GM23338 (cell line): ENCODE data around the gene TECTB. TPM values are rescaled to one million over a fixed set of nuclear protein-coding genes. Genes with fewer than 3 reads are reported as not detected.

Source experiments
- ATAC-seq: fragments of 200-7000 bp; cut with Tn5 transposase; 3 replicates; pipeline ENCODE4 v1.9.1; 2020
- DNase-seq: peaks from one replicate; pipeline ENCODE4 v3.0.0-alpha.2; 2015; ENCODE audit warnings: low spot score
- H2AFZ ChIP-seq: fragments of 200-600 bp; sonication (generic); 2 replicates; pipeline ENCODE4 v1.8.0; 2016; ENCODE audit warnings: antibody characterized with exemption, mild to moderate bottlenecking, moderate library complexity
- H3F3A ChIP-seq: fragments of 200-600 bp; sonication (generic); replicated peaks from 2 replicates; pipeline ENCODE4 v1.8.0; 2017; ENCODE audit warnings: antibody characterized with exemption, mixed run types, low read depth
- H3K27ac ChIP-seq: fragments of 200-600 bp; sonication (generic); 2 replicates; pipeline ENCODE4 v1.6.1; 2016; ENCODE audit warnings: low read depth
- H3K27me3 ChIP-seq: fragments of 200-600 bp; sonication (generic); 2 replicates; pipeline ENCODE4 v1.8.0; 2016; ENCODE audit warnings: mild to moderate bottlenecking, mixed run types, moderate library complexity; ENCODE audit not compliant: insufficient read depth
- H3K36me3 ChIP-seq: fragments of 200-600 bp; sonication (generic); 2 replicates; pipeline ENCODE4 v1.8.0; 2016; ENCODE audit warnings: mild to moderate bottlenecking; ENCODE audit not compliant: insufficient read depth
- H3K4me1 ChIP-seq: fragments of 200-600 bp; sonication (generic); 2 replicates; pipeline ENCODE4 v1.8.0; 2016; ENCODE audit warnings: mild to moderate bottlenecking, moderate library complexity; ENCODE audit not compliant: insufficient read depth
- H3K4me2 ChIP-seq: fragments of 200-600 bp; sonication (generic); 2 replicates; pipeline ENCODE4 v1.7.1; 2017; ENCODE audit warnings: mixed run types
- H3K4me3 ChIP-seq: fragments of 200-600 bp; sonication (generic); 2 replicates; pipeline ENCODE4 v1.6.1; 2016; ENCODE audit warnings: mixed run types
- H3K79me2 ChIP-seq: fragments of 200-600 bp; sonication (generic); replicated peaks from 2 replicates; pipeline ENCODE4 v1.8.0; 2017; ENCODE audit warnings: mild to moderate bottlenecking; ENCODE audit not compliant: insufficient read depth
- H3K9me2 ChIP-seq: fragments of 200-600 bp; sonication (generic); 2 replicates; pipeline ENCODE4 v1.8.0; 2017; ENCODE audit not compliant: insufficient read depth
- H4K20me1 ChIP-seq: fragments of 200-600 bp; sonication (generic); replicated peaks from 2 replicates; pipeline ENCODE4 v1.8.0; 2017; ENCODE audit warnings: mild to moderate bottlenecking; ENCODE audit not compliant: insufficient read depth
- H3K27ac Mint-ChIP-seq: 2 replicates; pipeline ENCODE4 v1.8.0; 2020; ENCODE audit warnings: inconsistent platforms, mild to moderate bottlenecking, moderate library complexity, mixed read lengths
- H3K27me3 Mint-ChIP-seq: 3 replicates; pipeline ENCODE4 v1.8.0; 2022; ENCODE audit warnings: low read depth, mild to moderate bottlenecking, moderate library complexity, mixed read lengths, inconsistent platforms; ENCODE audit not compliant: insufficient read depth, poor library complexity
- H3K36me3 Mint-ChIP-seq: 3 replicates; pipeline ENCODE4 v1.8.0; 2021; ENCODE audit warnings: low read depth, mild to moderate bottlenecking, inconsistent platforms, moderate library complexity, mixed read lengths
- H3K4me1 Mint-ChIP-seq: 3 replicates; pipeline ENCODE4 v1.8.0; 2020; ENCODE audit warnings: mild to moderate bottlenecking, inconsistent platforms, mixed read lengths
- H3K4me3 Mint-ChIP-seq: 3 replicates; pipeline ENCODE4 v1.8.0; 2021; ENCODE audit warnings: moderate library complexity, mild to moderate bottlenecking, inconsistent platforms, mixed read lengths
- H3K9me3 Mint-ChIP-seq: 3 replicates; pipeline ENCODE4 v1.8.0; 2020; ENCODE audit warnings: moderate library complexity, mild to moderate bottlenecking, inconsistent platforms, mixed read lengths
- CREB1 ChIP-seq: fragments of 250-450 bp; sonication (Bioruptor Pico); IDR thresholded peaks from 2 replicates; pipeline ENCODE4 v1.5.0; 2020; ENCODE audit warnings: low read depth, mild to moderate bottlenecking, moderate library complexity
- EZH2 ChIP-seq: fragments of 200-600 bp; sonication (generic); IDR thresholded peaks from one replicate; pipeline ENCODE4 v1.8.0; 2017; ENCODE audit warnings: antibody characterized with exemption, mild to moderate bottlenecking, low read depth; ENCODE audit not compliant: unreplicated experiment
- EZH2phosphoT487 ChIP-seq: fragments of 200-600 bp; sonication (generic); IDR thresholded peaks from one replicate; pipeline ENCODE4 v1.8.1; 2018; ENCODE audit warnings: antibody characterized with exemption; ENCODE audit not compliant: unreplicated experiment
- JUNB ChIP-seq: IDR thresholded peaks from one replicate; pipeline ENCODE4 v1.6.1; 2016; ENCODE audit warnings: antibody characterized with exemption; ENCODE audit not compliant: unreplicated experiment
- NANOG ChIP-seq: IDR thresholded peaks from 2 replicates; pipeline ENCODE4 v1.6.1; 2016; ENCODE audit warnings: antibody characterized with exemption, borderline replicate concordance
- POLR2AphosphoS5 ChIP-seq: IDR thresholded peaks from 2 replicates; pipeline ENCODE4 v1.6.1; 2016; ENCODE audit warnings: antibody characterized with exemption, low read depth
- ZNF331 ChIP-seq: fragments of 250-450 bp; sonication (Bioruptor Pico); IDR thresholded peaks from 2 replicates; pipeline ENCODE4 v1.5.0; 2020; ENCODE audit warnings: low read depth, mild to moderate bottlenecking, moderate library complexity
- polyA plus RNA-seq: library from polyadenylated mRNA; unstranded; fragments of >200 nt; fragmentation: Nextera tagmentation; extraction: Ambion mirVana; gene quantifications from 2 replicates; pipeline ENCODE4 v1.2.1, GENCODE V29; 2016
- total RNA-seq: library from RNA; depleted of rRNA; stranded (reverse); fragments of >200 nt; shearing (Covaris generic); gene quantifications from 2 replicates; pipeline ENCODE4 v1.2.3, GENCODE V29; 2014
- TF ChIP-seq, protein P1 (sequence below): IDR thresholded peaks from 2 replicates; pipeline ENCODE4 v1.6.1; 2016; ENCODE audit warnings: antibody characterized with exemption
- TF ChIP-seq, protein P2 (sequence below), 2 experiments: fragments of 200-600 bp in 1 of 2; sonication (generic) in 1 of 2; conservative IDR thresholded peaks; 2 replicates each; pipeline versions ENCODE4 v1.5.1 to v1.6.1; 2016 to 2017; ENCODE audit warnings: antibody characterized with exemption in 2 of 2, low read depth in 2 of 2, mild to moderate bottlenecking in 2 of 2, moderate library complexity in 1 of 2
- TF ChIP-seq, protein P3 (sequence below): IDR thresholded peaks from one replicate; pipeline ENCODE4 v1.6.1; 2018; ENCODE audit warnings: antibody characterized with exemption; ENCODE audit not compliant: unreplicated experiment

The TECTB gene
- total and polyA plus RNA-seq, 2 experiments from 2014 or later = not detected

DNA sequence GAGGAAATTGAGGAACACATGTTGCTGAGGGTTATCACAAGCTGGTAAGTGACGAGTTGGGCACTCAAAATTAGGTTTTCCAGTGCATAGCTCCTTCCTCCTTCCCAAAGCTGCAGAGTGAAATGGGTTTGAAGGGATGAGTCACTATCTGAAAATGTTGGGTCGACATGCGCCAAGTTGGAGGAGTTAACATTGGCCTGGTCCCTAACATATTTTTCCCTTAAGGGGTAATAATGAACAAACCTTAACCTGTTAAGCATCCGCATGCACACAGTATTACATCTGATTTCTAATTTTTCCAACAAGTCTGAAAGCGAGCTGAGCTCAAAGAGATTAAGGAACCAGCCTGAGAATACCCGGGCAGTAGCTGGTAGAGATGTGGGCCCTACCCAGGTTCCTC, 20.7 kb upstream of the TECTB start:
- Mint-ChIP-seq H3K9me3 (no peaks in the 10 kb centered on the region; the same call in 2 of the 3 replicates), H3K36me3 (no peaks in the 10 kb centered on the region), H3K27me3 (no peaks in the 10 kb centered on the region), H3K4me3 (no peak overlapping the region), H3K27ac (no peak overlapping the region), H3K4me1 (no peaks in the 10 kb centered on the region)
- ATAC-seq (no peak), DNase-seq (no peak)
- Histone ChIP-seq H3F3A (no peaks in the 10 kb centered on the region), H3K4me1 (no peaks in the 10 kb centered on the region), H3K4me2 (no peak overlapping the region), H3K36me3 (no peaks in the 10 kb centered on the region; the same call in 1 of the 2 replicates), H2AFZ (0 out of 2 replicates have a peak overlapping the region, but pooled peaks have one; percentile 18), H3K79me2 (no peaks in the 10 kb centered on the region), H4K20me1 (no peaks in the 10 kb centered on the region), H3K27ac (no peak overlapping the region), H3K9me2 (no peaks in the 10 kb centered on the region), H3K4me3 (no peak overlapping the region), H3K27me3 (no peaks in the 10 kb centered on the region)
- TF ChIP-seq, protein P1, sequence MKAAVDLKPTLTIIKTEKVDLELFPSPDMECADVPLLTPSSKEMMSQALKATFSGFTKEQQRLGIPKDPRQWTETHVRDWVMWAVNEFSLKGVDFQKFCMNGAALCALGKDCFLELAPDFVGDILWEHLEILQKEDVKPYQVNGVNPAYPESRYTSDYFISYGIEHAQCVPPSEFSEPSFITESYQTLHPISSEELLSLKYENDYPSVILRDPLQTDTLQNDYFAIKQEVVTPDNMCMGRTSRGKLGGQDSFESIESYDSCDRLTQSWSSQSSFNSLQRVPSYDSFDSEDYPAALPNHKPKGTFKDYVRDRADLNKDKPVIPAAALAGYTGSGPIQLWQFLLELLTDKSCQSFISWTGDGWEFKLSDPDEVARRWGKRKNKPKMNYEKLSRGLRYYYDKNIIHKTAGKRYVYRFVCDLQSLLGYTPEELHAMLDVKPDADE = no peak
- no peak for TF ChIP-seq POLR2AphosphoS5
- TF ChIP-seq, protein P2, sequence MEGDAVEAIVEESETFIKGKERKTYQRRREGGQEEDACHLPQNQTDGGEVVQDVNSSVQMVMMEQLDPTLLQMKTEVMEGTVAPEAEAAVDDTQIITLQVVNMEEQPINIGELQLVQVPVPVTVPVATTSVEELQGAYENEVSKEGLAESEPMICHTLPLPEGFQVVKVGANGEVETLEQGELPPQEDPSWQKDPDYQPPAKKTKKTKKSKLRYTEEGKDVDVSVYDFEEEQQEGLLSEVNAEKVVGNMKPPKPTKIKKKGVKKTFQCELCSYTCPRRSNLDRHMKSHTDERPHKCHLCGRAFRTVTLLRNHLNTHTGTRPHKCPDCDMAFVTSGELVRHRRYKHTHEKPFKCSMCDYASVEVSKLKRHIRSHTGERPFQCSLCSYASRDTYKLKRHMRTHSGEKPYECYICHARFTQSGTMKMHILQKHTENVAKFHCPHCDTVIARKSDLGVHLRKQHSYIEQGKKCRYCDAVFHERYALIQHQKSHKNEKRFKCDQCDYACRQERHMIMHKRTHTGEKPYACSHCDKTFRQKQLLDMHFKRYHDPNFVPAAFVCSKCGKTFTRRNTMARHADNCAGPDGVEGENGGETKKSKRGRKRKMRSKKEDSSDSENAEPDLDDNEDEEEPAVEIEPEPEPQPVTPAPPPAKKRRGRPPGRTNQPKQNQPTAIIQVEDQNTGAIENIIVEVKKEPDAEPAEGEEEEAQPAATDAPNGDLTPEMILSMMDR (conservative IDR thresholded peaks at IDR 0.05; ENCODE audit: low read depth in 2 of 2) = no peak
- TF ChIP-seq, protein P3, sequence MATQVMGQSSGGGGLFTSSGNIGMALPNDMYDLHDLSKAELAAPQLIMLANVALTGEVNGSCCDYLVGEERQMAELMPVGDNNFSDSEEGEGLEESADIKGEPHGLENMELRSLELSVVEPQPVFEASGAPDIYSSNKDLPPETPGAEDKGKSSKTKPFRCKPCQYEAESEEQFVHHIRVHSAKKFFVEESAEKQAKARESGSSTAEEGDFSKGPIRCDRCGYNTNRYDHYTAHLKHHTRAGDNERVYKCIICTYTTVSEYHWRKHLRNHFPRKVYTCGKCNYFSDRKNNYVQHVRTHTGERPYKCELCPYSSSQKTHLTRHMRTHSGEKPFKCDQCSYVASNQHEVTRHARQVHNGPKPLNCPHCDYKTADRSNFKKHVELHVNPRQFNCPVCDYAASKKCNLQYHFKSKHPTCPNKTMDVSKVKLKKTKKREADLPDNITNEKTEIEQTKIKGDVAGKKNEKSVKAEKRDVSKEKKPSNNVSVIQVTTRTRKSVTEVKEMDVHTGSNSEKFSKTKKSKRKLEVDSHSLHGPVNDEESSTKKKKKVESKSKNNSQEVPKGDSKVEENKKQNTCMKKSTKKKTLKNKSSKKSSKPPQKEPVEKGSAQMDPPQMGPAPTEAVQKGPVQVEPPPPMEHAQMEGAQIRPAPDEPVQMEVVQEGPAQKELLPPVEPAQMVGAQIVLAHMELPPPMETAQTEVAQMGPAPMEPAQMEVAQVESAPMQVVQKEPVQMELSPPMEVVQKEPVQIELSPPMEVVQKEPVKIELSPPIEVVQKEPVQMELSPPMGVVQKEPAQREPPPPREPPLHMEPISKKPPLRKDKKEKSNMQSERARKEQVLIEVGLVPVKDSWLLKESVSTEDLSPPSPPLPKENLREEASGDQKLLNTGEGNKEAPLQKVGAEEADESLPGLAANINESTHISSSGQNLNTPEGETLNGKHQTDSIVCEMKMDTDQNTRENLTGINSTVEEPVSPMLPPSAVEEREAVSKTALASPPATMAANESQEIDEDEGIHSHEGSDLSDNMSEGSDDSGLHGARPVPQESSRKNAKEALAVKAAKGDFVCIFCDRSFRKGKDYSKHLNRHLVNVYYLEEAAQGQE = no peak
- TF ChIP-seq EZH2 = no peak
- TF ChIP-seq NANOG = no peak
- no peak for TF ChIP-seq EZH2phosphoT487
- TF ChIP-seq ZNF331 (CRISPR knock-in tag) = no peak

DNA sequence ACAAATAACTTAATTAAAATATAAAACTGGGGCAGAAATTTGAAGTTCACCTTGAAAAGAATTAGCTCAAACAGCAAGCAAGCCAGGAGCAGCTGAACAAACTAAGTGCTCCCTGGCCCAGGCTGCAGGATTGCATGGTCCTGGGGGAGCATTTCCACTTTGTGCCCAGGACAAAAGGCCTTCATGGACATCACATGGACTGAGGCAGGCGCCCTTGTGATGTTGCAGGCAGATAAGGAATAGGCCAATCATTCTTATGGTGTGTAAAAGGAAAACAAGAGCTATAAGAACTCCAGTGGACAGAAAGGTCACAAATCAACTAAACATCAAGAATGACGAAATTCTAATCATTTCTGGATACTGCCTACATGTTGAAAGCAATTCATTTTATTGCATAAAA, 17.5 kb upstream of the TECTB start:
- H3K4me3 Mint-ChIP-seq = no peak overlapping the region
- Histone ChIP-seq H3K27me3 (no peaks in the 10 kb centered on the region), H3F3A (no peaks in the 10 kb centered on the region), H3K4me3 (no peak overlapping the region), H3K4me1 (no peaks in the 10 kb centered on the region), H3K36me3 (no peaks in the 10 kb centered on the region; the same call in 1 of the 2 replicates), H4K20me1 (no peaks in the 10 kb centered on the region), H3K9me2 (peaks cover 5% of the 10 kb centered on the region; the same call in 1 of the 2 replicates), H3K79me2 (no peaks in the 10 kb centered on the region), H2AFZ (no peak overlapping the region), H3K27ac (no peak overlapping the region), H3K4me2 (no peak overlapping the region)
- no peaks in the 10 kb centered on the region for H3K36me3 Mint-ChIP-seq
- H3K4me1 Mint-ChIP-seq = no peaks in the 10 kb centered on the region
- ATAC-seq = no peak
- no peaks in the 10 kb centered on the region; the same call in 2 of the 3 replicates for H3K9me3 Mint-ChIP-seq
- no peaks in the 10 kb centered on the region for H3K27me3 Mint-ChIP-seq
- no peak for TF ChIP-seq CREB1 (CRISPR knock-in tag)
- TF ChIP-seq JUNB = no peak
- no peak for TF ChIP-seq NANOG
- TF ChIP-seq, protein P3 = no peak
- no peak for TF ChIP-seq EZH2
- no peak overlapping the region for H3K27ac Mint-ChIP-seq
- DNase-seq = no peak
